ENCODE measurements around the gene ERBB2.

DNA sequence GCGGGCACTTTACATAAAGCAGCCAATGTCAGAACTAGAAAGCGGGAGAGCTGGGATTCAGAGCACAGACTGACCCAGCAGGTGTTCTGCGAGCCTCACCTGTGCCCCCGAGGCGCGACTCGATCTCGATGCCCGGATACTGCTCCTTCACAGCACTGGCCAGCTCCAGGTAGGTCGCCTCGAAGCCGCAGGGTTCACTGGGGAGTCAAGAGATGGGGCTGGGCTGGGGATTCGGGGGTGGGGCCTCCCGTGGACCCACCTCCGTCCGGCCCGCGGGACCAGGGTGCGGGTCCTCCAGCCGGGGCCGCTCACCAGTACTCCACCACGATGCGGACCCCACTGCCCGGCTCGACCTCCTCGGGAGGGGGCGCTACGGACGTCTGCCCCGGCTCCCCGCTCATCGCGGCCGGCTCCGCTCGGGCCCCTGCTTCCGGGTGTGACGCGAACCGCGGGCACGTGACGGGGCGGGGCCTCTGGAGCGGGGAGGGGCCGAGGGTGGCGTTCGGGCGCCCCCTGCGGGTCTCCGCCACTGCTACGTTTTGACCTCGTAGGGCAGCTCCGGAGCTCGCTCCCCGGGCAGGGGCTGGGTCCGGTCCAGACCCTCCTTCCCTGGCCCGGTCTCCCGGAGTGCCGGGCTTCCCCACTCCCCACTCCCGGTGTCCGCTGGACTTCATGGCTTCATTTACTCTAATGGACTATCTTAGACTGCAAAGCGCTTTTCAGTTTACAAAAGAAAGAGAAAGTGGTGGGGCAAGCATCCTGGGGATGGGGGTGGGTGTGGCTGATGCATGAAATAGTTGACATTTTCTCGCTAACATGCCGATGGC, 30.4 kb downstream of the ERBB2 start, which contains the start of gene MIEN1:
- peak; percentile 71 for TF ChIP-seq CTCF (conservative IDR thresholded peaks at IDR 0.05; ENCODE audit: low read length)
- TF ChIP-seq EZH2phosphoT487 (IDR thresholded peaks at IDR 0.05; ENCODE audit: borderline replicate concordance): no peak
